ENCODE data around the gene XPR1. TPM values are rescaled to one million over a fixed set of nuclear protein-coding genes. Genes with fewer than 3 reads are reported as not detected.

The XPR1 gene
- total and polyA plus RNA-seq, 9 donors = 5.7 to 34.1 (median 17.3) TPM

GRCh38 chr1:180888870-180889269, 257.0 kb downstream of the XPR1 start:
- Histone ChIP-seq H3K27ac (no peak overlapping the region), H3K9me3 (no peaks in the 10 kb centered on the region), H3K4me3 (no peak overlapping the region), H3K4me1 (ENCODE audit: insufficient read depth) (no peaks in the 10 kb centered on the region), H3K36me3 (no peaks in the 10 kb centered on the region), H3K27me3 (no peaks in the 10 kb centered on the region)
- WGBS, 3 donors = 94 to 98% (median 94%) methylated on average over 1 of the region's 1 CpG
- TF ChIP-seq, protein P1, sequence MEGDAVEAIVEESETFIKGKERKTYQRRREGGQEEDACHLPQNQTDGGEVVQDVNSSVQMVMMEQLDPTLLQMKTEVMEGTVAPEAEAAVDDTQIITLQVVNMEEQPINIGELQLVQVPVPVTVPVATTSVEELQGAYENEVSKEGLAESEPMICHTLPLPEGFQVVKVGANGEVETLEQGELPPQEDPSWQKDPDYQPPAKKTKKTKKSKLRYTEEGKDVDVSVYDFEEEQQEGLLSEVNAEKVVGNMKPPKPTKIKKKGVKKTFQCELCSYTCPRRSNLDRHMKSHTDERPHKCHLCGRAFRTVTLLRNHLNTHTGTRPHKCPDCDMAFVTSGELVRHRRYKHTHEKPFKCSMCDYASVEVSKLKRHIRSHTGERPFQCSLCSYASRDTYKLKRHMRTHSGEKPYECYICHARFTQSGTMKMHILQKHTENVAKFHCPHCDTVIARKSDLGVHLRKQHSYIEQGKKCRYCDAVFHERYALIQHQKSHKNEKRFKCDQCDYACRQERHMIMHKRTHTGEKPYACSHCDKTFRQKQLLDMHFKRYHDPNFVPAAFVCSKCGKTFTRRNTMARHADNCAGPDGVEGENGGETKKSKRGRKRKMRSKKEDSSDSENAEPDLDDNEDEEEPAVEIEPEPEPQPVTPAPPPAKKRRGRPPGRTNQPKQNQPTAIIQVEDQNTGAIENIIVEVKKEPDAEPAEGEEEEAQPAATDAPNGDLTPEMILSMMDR (IDR thresholded peaks at IDR 0.05) = no peak
- no peak for TF ChIP-seq POLR2A (IDR thresholded peaks at IDR 0.05)
- TF ChIP-seq EP300 (IDR thresholded peaks at IDR 0.05) = no peak
- no peak for DNase-seq
- intact Hi-C loops (cut with DNase I) = loop anchor here in 1 of 4 donors (10.0 kb wide), 1 partner anchor 256 kb away; no protein-coding TSS in a partner anchor

DNA sequence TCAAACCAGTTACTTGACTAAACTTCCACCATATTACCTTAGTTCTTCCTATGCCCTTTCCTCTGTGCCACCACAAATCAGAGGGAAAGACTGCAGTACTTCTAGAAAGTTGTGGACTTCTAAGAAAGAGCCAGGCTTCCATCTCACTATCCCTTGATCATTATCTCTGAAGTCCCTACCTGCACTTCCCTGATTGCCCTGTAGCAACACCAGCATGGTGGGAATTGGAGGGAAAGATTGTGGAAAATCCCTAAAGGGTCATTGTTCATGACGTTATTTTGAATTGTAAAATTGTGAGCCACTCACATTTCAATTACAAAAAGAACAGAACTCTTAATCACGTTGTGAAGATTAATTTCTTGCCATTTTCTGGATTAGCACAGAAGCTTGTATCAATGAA, 257.5 kb downstream of the XPR1 start:
- Histone ChIP-seq H3K4me3 (no peak overlapping the region), H3K36me3 (no peaks in the 10 kb centered on the region), H3K4me1 (ENCODE audit: insufficient read depth) (no peaks in the 10 kb centered on the region), H3K27me3 (no peaks in the 10 kb centered on the region), H3K27ac (no peak overlapping the region), H3K9me3 (no peaks in the 10 kb centered on the region)
- intact Hi-C loops (cut with DNase I) = loop anchor here in 1 of 4 donors (10.0 kb wide), 1 partner anchor 255 kb away; no protein-coding TSS in a partner anchor
- 77 to 85% (median 79%) methylated on average over 2 of the region's 2 CpGs for WGBS, 3 donors
- DNase-seq = no peak
- TF ChIP-seq POLR2A (IDR thresholded peaks at IDR 0.05) (no peak), EP300 (IDR thresholded peaks at IDR 0.05) (no peak)
- TF ChIP-seq, protein P1 (IDR thresholded peaks at IDR 0.05) = no peak

DNA sequence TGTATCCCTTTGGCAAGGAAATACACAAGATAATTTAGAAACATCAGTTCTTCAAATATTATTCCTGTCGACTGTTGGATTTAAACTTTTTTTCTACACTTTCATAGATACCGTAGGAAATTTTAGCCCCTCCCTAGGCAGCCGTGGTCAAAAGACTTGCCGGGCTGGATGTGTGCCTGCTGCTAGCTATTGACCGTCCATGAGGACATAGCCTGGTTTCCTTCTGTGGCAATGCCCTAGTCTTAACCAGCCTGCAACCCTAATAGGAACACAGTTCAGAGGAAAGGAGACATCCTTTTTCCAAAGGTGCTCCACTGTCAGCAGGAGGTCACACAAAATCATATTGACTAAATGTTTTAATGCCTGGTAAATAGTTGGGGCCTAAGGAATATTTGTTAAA, 260.4 kb downstream of the XPR1 start:
- H3K9me3 ChIP-seq = no peaks in the 10 kb centered on the region
- H3K27me3 ChIP-seq = no peaks in the 10 kb centered on the region
- H3K36me3 ChIP-seq = no peaks in the 10 kb centered on the region
- TF ChIP-seq EP300 (IDR thresholded peaks at IDR 0.05) = no peak
- TF ChIP-seq POLR2A (IDR thresholded peaks at IDR 0.05) = no peak
- TF ChIP-seq, protein P1 (IDR thresholded peaks at IDR 0.05) = no peak
- H3K4me1 ChIP-seq (ENCODE audit: insufficient read depth) = no peaks in the 10 kb centered on the region
- no peak for DNase-seq
- H3K4me3 ChIP-seq = no peak overlapping the region
- WGBS, 3 donors = 54 to 65% (median 60%) methylated on average over 5 of the region's 5 CpGs
- intact Hi-C loops (cut with DNase I) = no loop called here
- no peak overlapping the region for H3K27ac ChIP-seq

GRCh38 chr1:180892675-180893074, 260.9 kb downstream of the XPR1 start:
- H3K36me3 ChIP-seq = no peaks in the 10 kb centered on the region
- no peak overlapping the region for H3K4me3 ChIP-seq
- intact Hi-C loops (cut with DNase I) = no loop called here
- 37 to 42% (median 40%) methylated on average over 2 of the region's 2 CpGs for WGBS, 3 donors
- DNase-seq = no peak
- H3K27me3 ChIP-seq = no peaks in the 10 kb centered on the region
- H3K27ac ChIP-seq = no peak overlapping the region
- TF ChIP-seq POLR2A (IDR thresholded peaks at IDR 0.05) (no peak), EP300 (IDR thresholded peaks at IDR 0.05) (no peak)
- TF ChIP-seq, protein P1 (IDR thresholded peaks at IDR 0.05) = no peak
- no peaks in the 10 kb centered on the region for H3K9me3 ChIP-seq
- no peaks in the 10 kb centered on the region for H3K4me1 ChIP-seq (ENCODE audit: insufficient read depth)
